HG02642 (cell line): Measurements from ENCODE around the gene CACNA2D4.

Source experiments
- ATAC-seq: cut with Tn5 transposase; IDR thresholded peaks from one replicate; pipeline ENCODE4 v1.9.1; 2021; ENCODE audit warnings: mild to moderate bottlenecking; ENCODE audit not compliant: unreplicated experiment, poor library complexity

Gene CACNA2D4

GRCh38 chr12:1807087-1807860, 111.2 kb downstream of the CACNA2D4 start:
- ATAC-seq: no peak

GRCh38 chr12:1806301-1807086, 112.0 kb downstream of the CACNA2D4 start:
- no peak for ATAC-seq

DNA sequence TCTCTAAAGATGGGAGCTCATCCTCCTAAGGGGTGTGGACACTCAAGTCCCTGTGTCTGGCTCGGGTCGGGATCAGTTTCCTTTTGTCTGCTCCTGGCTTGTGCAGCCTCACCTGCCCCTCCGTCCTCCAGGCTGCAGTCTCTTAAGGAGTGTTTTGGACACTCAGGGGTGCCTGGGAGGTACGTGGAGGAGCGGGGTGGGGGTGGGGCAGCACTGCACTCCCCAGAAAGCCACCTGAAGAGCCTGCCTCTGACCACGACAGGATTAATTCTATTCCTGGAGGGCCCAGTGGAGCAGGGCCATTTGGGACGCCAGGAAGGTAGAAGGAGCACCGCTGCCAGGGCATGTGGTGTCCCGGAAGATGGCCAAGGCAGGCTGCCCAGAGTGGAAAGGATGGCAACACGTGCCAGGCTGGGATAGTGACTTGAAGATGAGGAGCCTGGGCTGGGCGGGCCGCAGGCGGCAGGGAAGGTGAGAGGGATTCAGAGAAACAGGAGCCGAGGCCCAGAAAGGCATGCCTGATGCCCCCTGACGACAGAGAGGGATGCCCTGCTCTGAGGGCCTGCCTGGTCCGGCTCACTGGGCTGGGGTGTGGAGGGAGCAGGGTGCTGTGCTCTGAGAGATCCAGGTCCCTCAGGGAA, 112.9 kb downstream of the CACNA2D4 start:
- no peak for ATAC-seq

GRCh38 chr12:1804545-1805332, 113.7 kb downstream of the CACNA2D4 start:
- ATAC-seq: peak; percentile 90

- no peak for ATAC-seq
Observed at GRCh38 chr12:1803736-1804135, 114.7 kb downstream of the CACNA2D4 start.

DNA sequence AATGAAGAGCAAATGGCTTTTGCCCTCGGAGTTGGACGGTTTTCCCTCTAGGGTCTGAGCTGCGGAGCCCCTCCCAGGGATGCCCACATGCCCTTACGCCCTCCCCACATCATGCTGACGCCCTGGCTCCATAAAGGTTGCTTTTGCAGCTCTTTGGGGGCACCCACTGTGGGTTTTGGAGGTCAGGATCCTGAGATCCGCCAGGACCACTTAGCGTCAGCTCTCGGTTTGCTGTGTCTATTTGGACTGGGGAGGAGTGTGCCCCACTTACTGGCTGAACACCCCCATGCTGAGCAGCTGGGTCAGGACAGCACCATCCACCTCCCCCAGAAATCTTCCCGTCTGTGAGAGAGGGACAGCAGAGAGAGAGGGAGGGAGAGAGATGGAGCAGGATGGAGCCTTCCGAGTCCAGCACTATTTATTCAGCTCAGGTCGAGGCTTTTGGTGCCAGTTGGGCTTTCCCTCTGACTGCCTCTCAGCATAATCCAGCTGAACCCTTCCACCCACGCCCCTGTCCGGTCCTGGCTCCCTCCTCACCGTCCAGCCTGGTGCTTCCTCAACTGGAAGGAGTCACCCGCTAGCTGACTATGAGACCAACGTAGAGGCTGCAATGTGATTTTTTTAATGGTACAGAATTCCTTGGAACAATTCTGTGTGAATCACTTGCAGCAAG, 117.0 kb downstream of the CACNA2D4 start:
- ATAC-seq: no peak

- no peak for ATAC-seq
Observed at GRCh38 chr12:1800401-1801302, 117.8 kb downstream of the CACNA2D4 start.

DNA sequence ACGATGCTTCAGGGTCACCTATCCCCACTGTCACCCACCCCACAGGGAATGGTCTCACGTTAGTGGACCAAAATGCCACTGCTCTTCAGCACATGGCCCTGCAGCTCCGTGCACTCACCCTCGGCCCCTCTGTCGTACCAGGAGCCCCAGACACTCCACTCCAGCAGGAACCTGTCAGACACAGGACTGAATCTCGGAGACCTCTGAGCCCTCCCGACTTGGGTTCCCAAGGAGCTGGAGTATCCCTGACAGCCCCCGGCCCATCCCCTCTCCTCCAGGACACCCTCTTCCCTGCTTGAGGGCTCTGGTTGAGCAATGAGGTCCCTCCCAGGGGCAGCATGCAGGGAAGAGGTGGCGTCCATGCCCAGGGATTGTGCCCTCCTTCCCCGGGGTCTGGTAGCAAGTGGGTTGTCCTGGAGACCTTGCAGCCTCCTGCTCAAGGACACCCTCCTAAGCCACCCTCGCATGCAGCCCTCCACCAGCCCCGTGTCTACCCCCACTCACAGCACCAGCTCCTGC, 118.5 kb downstream of the CACNA2D4 start:
- ATAC-seq: no peak

DNA sequence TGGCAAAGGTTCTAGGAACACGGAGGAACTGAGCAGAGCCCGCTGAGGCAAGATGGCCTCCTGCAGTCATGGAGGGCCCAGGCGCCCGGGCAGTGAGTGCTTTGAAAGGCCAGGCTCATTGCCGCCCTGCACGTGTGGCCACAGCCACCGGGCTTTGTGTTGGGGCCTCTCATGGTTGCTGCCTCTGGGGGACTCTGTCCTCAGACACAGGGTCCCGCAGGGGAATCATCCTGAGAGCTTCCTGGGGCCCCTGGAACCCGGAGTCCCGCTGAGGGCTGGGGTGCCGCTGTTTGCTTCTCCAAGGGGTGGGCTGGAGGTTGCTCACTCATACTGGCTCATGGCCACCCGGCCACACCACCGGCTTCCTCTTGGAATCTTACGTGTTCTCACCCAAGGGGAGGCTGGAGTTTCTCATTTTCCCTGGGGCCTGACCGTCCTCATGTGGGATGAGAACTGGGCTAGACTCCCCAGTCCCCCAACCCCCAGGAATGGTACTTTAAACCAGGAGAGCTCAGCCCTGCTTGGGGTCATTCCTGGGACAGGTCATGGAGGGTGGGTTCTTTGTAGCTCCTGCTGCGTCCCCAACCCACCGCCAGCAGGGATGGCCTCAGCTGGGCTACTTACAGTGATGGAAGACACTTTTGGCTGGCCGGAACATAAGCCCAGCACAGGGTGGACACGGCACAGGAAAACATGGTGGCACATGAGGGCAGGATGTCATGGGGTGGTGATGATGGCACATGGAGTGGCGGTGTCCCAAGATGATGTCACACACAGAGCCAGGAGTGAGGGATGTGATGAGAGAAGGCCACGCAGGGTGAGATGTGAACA, 119.2 kb downstream of the CACNA2D4 start:
- ATAC-seq: no peak

DNA sequence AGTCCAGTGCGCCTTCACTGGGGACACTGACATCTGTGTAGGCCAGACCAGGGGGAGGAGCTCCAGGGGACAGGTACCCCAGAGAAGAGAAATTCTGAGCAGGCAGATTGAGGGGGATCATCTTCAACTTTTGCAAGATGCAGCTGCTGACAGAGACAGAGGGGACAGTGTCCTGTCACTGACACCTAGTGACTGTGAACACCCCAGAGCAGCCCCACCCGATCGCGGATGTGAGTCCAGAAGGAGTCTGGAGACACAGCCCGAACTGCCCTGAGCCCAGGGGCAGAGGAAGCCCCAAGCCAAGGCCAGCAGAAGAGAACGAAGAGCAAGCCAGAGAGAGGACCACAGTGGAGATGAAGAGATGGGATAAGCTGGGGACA, 119.8 kb downstream of the CACNA2D4 start:
- no peak for ATAC-seq

GRCh38 chr12:1797991-1798640, 120.3 kb downstream of the CACNA2D4 start:
- ATAC-seq: no peak

DNA sequence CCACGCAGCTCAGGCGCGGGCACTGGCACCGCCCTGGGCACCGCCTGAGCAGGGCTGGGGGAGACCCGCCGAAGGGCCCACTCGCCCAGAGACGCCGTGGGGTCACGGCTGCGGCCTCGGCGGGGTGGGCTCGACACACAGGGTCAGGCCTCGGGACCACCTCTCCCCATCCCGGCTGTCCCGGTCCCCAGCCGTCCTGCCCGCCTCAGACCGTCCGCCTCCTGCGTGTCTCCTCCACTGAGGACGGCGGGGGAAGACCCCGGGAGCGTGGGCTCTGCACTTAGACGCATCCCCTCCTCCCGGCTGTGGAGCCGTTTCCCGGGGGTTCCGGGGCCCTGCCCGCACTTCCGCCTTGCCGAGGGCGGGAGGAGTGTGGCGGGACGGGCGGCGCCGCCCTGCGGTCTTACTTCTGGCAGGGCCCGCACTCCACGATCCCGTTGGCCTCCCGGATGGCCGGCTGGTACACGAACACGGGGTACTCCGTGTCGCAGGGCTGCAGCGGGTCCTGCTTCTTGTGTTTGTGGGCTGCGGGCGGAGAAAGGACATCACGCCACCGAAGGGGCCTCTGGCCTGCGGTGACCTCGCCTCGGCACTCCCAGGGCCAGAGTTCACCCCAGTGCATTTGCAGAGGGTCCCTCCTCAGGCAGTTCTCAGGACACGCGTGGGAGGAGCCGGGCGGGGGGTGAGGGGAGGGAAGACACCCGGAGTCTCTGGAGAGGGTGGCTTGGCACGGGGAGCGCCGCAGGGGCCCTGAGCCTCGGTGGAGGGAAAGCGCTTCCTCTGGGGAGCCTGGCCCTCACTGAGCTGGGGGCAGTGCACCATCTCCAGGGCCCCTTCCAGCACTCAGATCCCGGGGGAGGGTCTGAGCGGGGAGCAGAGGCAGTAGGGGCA, 121.2 kb downstream of the CACNA2D4 start:
- ATAC-seq: peak; percentile 11

- ATAC-seq: peak; percentile 24
Observed at GRCh38 chr12:1796515-1797010, 121.9 kb downstream of the CACNA2D4 start.

DNA sequence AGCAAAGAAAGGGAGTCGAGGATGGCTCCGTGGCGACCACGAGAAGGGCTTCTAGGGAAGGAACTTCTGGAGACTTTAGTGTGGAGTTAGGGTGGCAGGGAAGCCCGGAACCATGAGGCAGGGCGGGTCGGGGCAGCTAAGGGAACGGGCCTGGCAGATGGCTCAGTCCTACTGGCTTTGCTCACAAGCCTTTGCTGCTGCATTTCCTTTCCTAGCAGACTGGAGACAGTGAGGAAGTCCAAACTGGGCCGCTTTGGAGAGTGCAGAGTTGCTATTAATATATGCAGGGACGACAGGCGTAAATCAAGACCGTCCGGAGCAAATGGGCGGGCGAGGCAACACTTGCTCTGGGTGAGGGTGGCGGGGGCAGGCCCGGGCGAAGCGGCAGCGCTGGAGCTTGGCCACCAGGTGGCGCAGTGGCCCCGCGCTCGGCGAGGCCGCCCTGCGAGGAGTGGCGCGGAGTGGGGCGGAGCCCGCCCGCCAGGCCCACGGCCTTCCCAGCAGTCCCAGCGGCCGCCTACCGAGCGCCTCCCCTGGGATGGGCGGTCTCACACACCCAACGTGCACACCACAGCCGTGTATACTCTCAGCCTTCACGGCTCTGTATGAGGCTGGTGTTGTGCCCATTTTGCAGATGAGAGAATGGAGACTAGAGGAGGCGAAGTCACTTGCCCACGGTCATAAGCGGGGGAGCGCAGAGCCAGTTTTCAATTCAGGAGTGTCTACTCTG, 122.5 kb downstream of the CACNA2D4 start:
- ATAC-seq: peak; percentile 90

GRCh38 chr12:1795221-1795784, 123.1 kb downstream of the CACNA2D4 start:
- no peak for ATAC-seq
